GM18508 (cell line): ENCODE measurements around the gene HECW1.

Experiments used
- ATAC-seq: cut with Tn5 transposase; IDR thresholded peaks from one replicate; pipeline ENCODE4 v1.9.1; 2021; ENCODE audit warnings: moderate number of reproducible peaks; ENCODE audit not compliant: insufficient read depth, unreplicated experiment

The HECW1 gene

DNA sequence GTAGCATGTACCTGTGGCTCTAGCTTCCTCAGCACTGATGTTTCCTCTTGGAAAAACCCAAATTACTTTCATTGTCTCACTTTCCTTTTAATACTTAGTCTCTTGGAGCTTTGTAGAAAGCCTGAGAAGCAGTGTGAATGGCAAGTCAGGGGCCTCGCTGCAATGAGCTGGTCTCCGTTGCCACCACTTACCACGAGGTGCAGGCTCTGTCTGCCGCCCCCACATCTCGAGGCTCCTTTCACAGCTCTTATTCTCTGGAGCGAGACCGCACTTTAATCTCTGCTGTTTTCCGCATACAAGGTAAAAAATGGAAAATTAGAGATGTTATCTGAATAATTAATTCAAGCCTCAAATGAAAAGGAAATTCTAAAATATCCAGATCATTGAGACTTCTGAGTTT lies 186.2 kb downstream of the HECW1 start:
- ATAC-seq: no peak

DNA sequence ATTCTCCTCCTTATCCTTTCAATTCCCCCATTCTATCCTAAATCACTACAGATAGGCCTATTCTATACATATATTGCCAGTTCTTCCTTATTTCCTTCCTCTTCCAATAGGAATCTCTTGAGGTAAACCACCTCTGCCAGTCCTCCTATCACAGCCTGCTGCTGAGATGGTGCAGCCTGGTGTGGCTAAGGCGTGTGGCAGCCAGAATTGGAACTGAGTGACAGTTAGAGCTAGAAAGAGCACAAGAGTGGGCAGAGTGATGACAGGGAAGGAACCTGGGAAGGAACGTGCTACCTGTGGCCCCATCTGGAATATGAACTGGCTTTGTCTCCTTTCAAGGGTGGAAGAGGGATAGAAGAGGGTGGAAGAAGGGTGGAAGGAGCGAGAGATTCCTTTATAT lies 187.7 kb downstream of the HECW1 start:
- ATAC-seq: no peak

- ATAC-seq: no peak
Observed at GRCh38 chr7:43302211-43302711, 189.8 kb downstream of the HECW1 start.

GRCh38 chr7:43302773-43303460 lies 190.5 kb downstream of the HECW1 start:
- no peak for ATAC-seq

DNA sequence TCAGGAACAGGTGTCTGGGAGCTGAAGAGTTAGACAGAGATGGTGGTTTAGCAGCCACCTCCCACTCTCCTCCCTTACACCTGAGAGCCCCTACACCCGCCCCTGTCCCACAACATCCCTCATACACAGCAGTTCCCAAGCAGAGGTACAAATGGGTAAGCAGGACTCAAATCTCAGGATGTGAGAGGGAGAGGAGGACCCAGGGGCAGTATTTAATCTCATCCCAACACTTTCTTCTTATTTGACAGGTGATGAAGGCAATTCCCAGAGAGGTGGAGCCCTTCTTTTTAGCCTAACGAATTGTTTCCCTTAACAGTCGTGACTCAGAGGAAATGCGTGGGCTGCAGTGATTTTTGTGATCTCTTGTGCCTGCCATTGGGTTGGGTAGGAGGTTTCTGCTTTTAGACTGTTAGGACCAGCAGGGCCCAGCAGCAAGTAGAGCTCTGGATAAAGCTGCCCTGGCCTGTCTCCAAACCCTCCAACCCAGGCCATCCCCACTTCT lies 191.3 kb downstream of the HECW1 start:
- no peak for ATAC-seq

GRCh38 chr7:43306404-43306803 lies 194.0 kb downstream of the HECW1 start:
- ATAC-seq: no peak

- ATAC-seq: no peak
Observed at GRCh38 chr7:43307522-43307921, 195.1 kb downstream of the HECW1 start.

DNA sequence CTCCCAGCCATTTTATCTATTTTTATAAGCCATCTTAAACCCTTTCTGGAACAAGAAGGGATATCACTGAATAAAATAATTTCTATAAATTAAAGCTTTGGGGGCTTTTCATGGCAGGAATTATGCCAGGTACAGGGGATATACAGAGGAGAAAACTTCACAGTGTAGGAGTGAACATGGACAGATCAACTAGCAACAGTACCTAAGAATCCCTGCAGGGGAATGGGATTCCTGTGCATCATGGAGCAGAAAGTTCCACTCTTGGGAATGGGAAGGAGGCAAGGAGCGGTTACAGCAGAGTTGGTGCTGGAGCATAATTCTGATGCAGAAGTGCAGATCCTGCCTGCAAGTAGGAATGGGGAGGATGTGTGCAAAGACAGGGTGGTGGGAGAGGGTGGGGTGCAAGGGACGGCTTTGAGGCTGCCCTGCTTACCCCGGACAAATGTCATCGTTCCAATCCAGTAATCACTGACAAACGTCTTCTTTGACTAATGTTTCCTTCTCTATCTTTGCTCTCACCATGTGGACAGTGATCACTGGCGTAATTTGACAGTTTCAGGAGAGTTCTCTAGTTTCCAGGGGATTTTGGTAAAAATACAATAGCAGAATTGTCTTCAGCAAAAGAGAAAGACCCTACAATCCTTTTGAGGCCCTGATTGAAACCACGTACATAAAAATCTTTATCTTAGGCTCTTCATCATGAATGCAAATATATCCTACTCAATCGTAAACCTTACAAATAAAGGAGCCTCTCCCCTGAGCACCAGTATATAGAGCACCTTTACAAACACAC lies 196.7 kb downstream of the HECW1 start:
- ATAC-seq: no peak

- no peak for ATAC-seq
Observed at GRCh38 chr7:43309706-43310022, 197.2 kb downstream of the HECW1 start.

DNA sequence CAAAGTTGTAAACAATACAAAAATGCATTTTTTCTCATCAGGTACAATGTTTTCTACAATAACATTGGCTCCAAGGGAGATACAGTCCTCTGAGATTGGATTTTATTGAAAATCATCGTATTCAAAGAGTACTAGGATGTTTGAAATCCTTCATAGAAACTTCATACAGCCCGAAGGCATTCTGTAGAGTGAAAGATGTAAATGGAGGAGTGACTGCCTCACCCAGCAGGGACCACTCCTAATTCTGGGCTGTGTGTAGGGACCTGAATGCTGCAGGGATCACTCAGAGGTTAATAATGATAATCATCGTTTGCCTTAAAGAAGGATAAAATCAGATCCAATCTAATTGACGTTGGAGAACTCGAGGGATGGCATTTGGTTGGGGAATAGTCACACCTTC lies 198.6 kb downstream of the HECW1 start:
- no peak for ATAC-seq

- no peak for ATAC-seq
Observed at GRCh38 chr7:43311694-43312093, 199.2 kb downstream of the HECW1 start.

- ATAC-seq: no peak
Observed at GRCh38 chr7:43313628-43314378, 201.4 kb downstream of the HECW1 start.

DNA sequence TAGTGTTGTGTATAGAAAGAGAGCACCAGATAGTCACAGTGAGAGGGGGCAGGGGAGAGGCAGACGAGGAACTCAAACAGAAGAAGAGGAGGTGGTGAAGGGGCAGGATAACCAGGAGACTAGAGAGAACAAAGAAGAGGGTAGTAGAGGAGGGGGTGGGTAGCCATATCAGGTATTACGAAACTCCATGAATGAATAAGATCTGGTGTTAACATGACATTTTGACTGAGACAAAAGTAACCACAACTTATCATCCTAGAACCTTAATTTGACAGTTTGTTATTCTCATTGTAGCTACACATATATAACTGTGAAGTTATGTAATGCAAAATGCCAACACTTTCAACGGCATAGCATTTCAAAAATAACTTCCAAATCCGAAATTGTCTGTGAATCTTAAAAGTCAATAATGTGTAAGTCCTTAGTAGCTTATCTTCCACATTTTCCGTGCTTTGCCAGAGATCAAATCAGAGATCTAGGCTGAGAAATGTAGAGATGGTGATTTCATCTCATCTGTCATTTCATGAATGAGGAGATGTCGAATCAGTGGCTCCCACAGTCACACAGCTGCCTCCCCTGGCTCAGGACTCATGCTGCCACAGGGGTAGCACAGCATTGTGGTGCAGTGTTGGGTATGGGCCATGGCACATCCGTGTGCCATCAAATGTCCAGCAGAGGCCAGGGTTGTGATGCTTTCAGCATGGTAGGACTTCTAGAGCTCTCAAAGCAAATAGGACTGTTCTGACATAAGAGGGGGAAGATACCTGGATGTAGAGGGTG lies 202.1 kb downstream of the HECW1 start:
- no peak for ATAC-seq

- ATAC-seq: no peak
Observed at GRCh38 chr7:43317075-43317474, 204.6 kb downstream of the HECW1 start.

- no peak for ATAC-seq
Observed at GRCh38 chr7:43318188-43318770, 205.8 kb downstream of the HECW1 start.

- ATAC-seq: no peak
Observed at GRCh38 chr7:43325595-43325994, 213.1 kb downstream of the HECW1 start.

DNA sequence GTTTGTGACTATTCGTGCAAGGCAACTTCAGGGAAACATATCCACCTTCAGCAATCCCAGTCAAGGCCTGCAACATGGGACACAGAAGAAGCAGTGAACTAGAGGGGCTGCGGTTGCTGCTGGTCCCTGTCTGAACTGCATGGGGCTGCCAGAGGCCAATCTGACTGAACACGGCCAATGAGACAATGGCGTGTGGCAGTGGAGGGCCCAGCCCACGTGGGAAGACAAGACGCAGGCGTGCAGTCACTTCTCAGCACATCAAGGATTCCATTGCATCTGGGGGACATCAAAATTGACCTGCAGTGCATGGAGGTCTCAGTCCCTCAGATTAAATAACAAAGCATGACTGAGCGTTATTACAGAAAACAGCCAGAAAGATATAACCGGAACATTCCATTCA lies 215.9 kb downstream of the HECW1 start:
- no peak for ATAC-seq

DNA sequence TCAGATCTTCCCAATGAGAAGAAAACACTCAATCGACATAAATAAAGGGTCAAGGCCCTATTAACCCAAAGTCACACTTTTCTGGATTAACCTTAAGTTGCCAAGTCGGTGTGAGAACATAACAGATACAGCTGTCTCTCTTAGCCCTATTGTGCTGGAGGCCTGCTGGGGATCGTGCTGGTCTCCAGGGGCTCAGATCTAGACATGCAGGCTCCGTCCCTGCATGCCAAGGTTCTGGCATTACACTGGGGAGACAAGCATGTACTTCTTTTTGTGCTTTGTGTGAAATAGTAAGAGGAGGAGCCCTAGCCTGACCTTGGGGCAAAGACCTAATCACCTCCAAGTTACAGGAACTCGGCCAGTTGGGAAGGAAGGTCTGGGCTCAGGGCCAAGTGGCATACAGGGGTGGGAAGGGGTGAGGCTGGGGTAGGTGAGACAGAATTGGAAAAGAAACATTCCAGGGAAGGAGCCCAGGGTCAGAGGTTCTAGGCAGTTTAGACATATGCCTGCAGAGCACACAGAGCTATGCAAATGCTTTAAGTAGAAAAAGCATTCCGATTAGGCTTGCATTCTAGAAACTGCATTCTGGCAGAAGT lies 216.4 kb downstream of the HECW1 start:
- ATAC-seq: no peak

GRCh38 chr7:43332193-43332796 lies 219.8 kb downstream of the HECW1 start:
- no peak for ATAC-seq
